SU-DHL-6 (cell line): Measurements from ENCODE around the gene DNMT3A.
A peak's percentile ranks its signal among the peaks of the same experiment; 100 is the strongest.

Source experiments
- H2AFZ ChIP-seq: fragments of 200-600 bp; sonication (generic); 2 replicates; pipeline ENCODE4 v1.6.1; 2014; ENCODE audit warnings: low read depth, mild to moderate bottlenecking, moderate library complexity, mixed read lengths, antibody characterized with exemption, low read length; ENCODE audit not compliant: severe bottlenecking
- H3F3A ChIP-seq: fragments of 200-600 bp; shearing (Covaris generic); 2 replicates; pipeline ENCODE4 v1.6.0; 2016; ENCODE audit warnings: antibody characterized with exemption, mild to moderate bottlenecking; ENCODE audit not compliant: insufficient read depth
- H3K27ac ChIP-seq: fragments of 200-600 bp; sonication (generic); 2 replicates; pipeline ENCODE4 v1.5.1; 2016; ENCODE audit warnings: low read depth, mild to moderate bottlenecking, low read length, moderate library complexity, mixed read lengths
- H3K27me3 ChIP-seq: fragments of 200-600 bp; sonication (generic), shearing (Covaris generic); 2 replicates; pipeline ENCODE4 v1.6.0; 2014; ENCODE audit warnings: mild to moderate bottlenecking, low read length
- H3K36me3 ChIP-seq: fragments of 200-600 bp; sonication (generic); 2 replicates; pipeline ENCODE4 v1.6.1; 2014; ENCODE audit warnings: mild to moderate bottlenecking, low read length, mixed read lengths
- H3K4me2 ChIP-seq: fragments of 300-600, 200-600 bp; shearing (Covaris generic), sonication (generic); 2 replicates; pipeline ENCODE4 v1.6.0; 2014; ENCODE audit warnings: low read length, low read depth, mild to moderate bottlenecking; ENCODE audit not compliant: poor library complexity, severe bottlenecking
- H3K4me3 ChIP-seq: fragments of 200-600 bp; sonication (generic); 2 replicates; pipeline ENCODE4 v1.5.1; 2014; ENCODE audit warnings: antibody characterized with exemption, low read length, mild to moderate bottlenecking, mixed read lengths; ENCODE audit not compliant: insufficient read depth, poor library complexity, severe bottlenecking
- H3K79me2 ChIP-seq: fragments of 200-600 bp; sonication (generic); 2 replicates; pipeline ENCODE4 v1.6.1; 2014; ENCODE audit warnings: mild to moderate bottlenecking, low read length, moderate library complexity; ENCODE audit not compliant: insufficient read depth
- H3K9ac ChIP-seq: fragments of 200-600 bp; sonication (generic); 2 replicates; pipeline ENCODE4 v1.7.0; 2014; ENCODE audit warnings: mild to moderate bottlenecking, low read length
- H3K9me2 ChIP-seq: fragments of 200-600 bp; sonication (generic); replicated peaks from 2 replicates; pipeline ENCODE4 v1.6.1; 2014; ENCODE audit warnings: low read length; ENCODE audit not compliant: insufficient read depth
- H3K9me3 ChIP-seq: fragments of 200-600 bp; sonication (generic); 2 replicates; pipeline ENCODE4 v1.6.1; 2014; ENCODE audit warnings: low read length, mixed read lengths; ENCODE audit not compliant: insufficient read depth
- H4K20me1 ChIP-seq: fragments of 200-600 bp; sonication (generic); 2 replicates; pipeline ENCODE4 v1.6.1; 2014; ENCODE audit warnings: low read depth, mild to moderate bottlenecking, antibody characterized with exemption, low read length, moderate library complexity, mixed read lengths
- EZH2phosphoT487 ChIP-seq: fragments of 200-600 bp; sonication (generic), shearing (Covaris generic); conservative IDR thresholded peaks from 2 replicates; pipeline ENCODE4 v1.6.1; 2018; ENCODE audit warnings: mild to moderate bottlenecking, antibody characterized with exemption, low read length, moderate library complexity, mixed read lengths
- TF ChIP-seq, protein P1 (sequence below): fragments of 200-600 bp; sonication (generic); IDR thresholded peaks from one replicate; pipeline ENCODE4 v1.5.1; 2017; ENCODE audit warnings: antibody characterized with exemption, mild to moderate bottlenecking, low read length, moderate library complexity; ENCODE audit not compliant: insufficient read depth, poor library complexity, severe bottlenecking

The DNMT3A gene

GRCh38 chr2:25375371-25375988 is 33.8 kb upstream of the DNMT3A start:
- Histone ChIP-seq H3K9ac (no peak overlapping the region), H3K9me2 (no peaks in the 10 kb centered on the region), H2AFZ (no peak overlapping the region), H3K27me3 (no peaks in the 10 kb centered on the region), H3K27ac (no peak overlapping the region), H3F3A (peaks cover 19% of the 10 kb centered on the region), H3K4me3 (no peak overlapping the region), H4K20me1 (no peaks in the 10 kb centered on the region), H3K4me2 (no peak overlapping the region), H3K9me3 (no peaks in the 10 kb centered on the region), H3K36me3 (no peaks in the 10 kb centered on the region), H3K79me2 (no peaks in the 10 kb centered on the region)
- TF ChIP-seq, protein P1, sequence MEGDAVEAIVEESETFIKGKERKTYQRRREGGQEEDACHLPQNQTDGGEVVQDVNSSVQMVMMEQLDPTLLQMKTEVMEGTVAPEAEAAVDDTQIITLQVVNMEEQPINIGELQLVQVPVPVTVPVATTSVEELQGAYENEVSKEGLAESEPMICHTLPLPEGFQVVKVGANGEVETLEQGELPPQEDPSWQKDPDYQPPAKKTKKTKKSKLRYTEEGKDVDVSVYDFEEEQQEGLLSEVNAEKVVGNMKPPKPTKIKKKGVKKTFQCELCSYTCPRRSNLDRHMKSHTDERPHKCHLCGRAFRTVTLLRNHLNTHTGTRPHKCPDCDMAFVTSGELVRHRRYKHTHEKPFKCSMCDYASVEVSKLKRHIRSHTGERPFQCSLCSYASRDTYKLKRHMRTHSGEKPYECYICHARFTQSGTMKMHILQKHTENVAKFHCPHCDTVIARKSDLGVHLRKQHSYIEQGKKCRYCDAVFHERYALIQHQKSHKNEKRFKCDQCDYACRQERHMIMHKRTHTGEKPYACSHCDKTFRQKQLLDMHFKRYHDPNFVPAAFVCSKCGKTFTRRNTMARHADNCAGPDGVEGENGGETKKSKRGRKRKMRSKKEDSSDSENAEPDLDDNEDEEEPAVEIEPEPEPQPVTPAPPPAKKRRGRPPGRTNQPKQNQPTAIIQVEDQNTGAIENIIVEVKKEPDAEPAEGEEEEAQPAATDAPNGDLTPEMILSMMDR = no peak
- no peak for TF ChIP-seq EZH2phosphoT487

- Histone ChIP-seq H3K9me2 (no peaks in the 10 kb centered on the region), H3F3A (peaks cover 13% of the 10 kb centered on the region), H3K9ac (no peak overlapping the region), H2AFZ (no peak overlapping the region), H3K79me2 (no peaks in the 10 kb centered on the region), H3K4me2 (no peak overlapping the region), H3K4me3 (no peak overlapping the region), H3K9me3 (no peaks in the 10 kb centered on the region), H3K36me3 (no peaks in the 10 kb centered on the region), H3K27ac (0 out of 2 replicates have a peak overlapping the region, but pooled peaks have one; percentile 69), H4K20me1 (no peaks in the 10 kb centered on the region), H3K27me3 (no peaks in the 10 kb centered on the region)
- no peak for TF ChIP-seq EZH2phosphoT487
- TF ChIP-seq, protein P1 = no peak
Observed at GRCh38 chr2:25374827-25375226, 33.1 kb upstream of the DNMT3A start.

DNA sequence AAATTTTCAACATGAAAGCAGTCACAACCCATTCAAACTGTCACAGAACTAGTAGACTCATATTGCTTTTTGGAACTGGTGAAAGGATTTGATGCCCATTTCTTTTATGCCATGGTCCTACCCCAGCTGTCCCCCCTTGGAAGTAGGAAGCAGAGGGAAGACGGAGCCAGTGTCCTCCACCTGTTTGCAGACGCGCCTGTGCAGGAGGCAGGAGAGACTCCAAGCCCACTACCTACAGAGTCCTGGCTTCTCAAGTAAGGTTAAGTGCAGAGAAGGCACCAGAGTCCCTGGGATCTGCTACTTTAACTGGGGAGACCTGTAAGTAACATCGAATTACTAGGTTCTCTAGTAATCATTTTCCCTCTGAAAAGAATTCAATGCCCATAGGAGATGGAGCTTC is 32.7 kb upstream of the DNMT3A start:
- no peak for TF ChIP-seq EZH2phosphoT487
- TF ChIP-seq, protein P1 = no peak
- peak overlapping the region; percentile 69 for H3K27ac ChIP-seq
- no peak overlapping the region for H3K4me2 ChIP-seq
- H4K20me1 ChIP-seq = no peaks in the 10 kb centered on the region
- no peaks in the 10 kb centered on the region for H3K9me2 ChIP-seq
- H3F3A ChIP-seq = peaks cover 10% of the 10 kb centered on the region
- no peaks in the 10 kb centered on the region for H3K9me3 ChIP-seq
- no peaks in the 10 kb centered on the region for H3K79me2 ChIP-seq
- H3K9ac ChIP-seq = no peak overlapping the region
- H2AFZ ChIP-seq = no peak overlapping the region
- no peaks in the 10 kb centered on the region for H3K27me3 ChIP-seq
- no peaks in the 10 kb centered on the region for H3K36me3 ChIP-seq
- no peak overlapping the region for H3K4me3 ChIP-seq
